HepG2 (cell line): ENCODE results near the gene TRIM43. TPM values are rescaled to one million over a fixed set of nuclear protein-coding genes. Genes with fewer than 3 reads are reported as not detected.
"Not testable (repeated sequence)": the region's sequence is repeated elsewhere in the genome, so short reads cannot be mapped to it uniquely, and the experiment has no call there.

Source experiments
- ATAC-seq: fragments of 200-7000 bp; cut with Tn5 transposase; 3 replicates; pipeline ENCODE4 v1.9.1; 2020; ENCODE audit warnings: mild to moderate bottlenecking, moderate library complexity
- Bru-seq: library from RNA; stranded (reverse); fragments of 400-500 nt; gene quantifications from one replicate; lab custom pipeline; 2021; lab: Mats Ljungman, UMichigan
- BruChase-seq, 2 experiments: library from RNA; stranded (reverse); fragments of 400-500 nt; gene quantifications; one replicate each; lab custom pipeline; 2021; lab: Mats Ljungman, UMichigan
- BruUV-seq: library from RNA; stranded (reverse); fragments of 400-500 nt; replicated peaks from 2 replicates; lab custom pipeline; 2021; lab: Mats Ljungman, UMichigan
- CTCF ChIA-PET: fragments of 300-600 bp; formaldehyde crosslinking; extraction: SDS; loops from one replicate; lab custom pipeline; 2021; ENCODE audit warnings: low total read pairs, inconsistent platforms, low intra/inter-chr PET ratio; lab: Yijun Ruan, JAX
- POLR2A ChIA-PET: fragments of 350-600 bp; sonication (Branson Sonifier 250); formaldehyde crosslinking; loops from one replicate; lab custom pipeline; 2020; ENCODE audit warnings: antibody characterized with exemption, inconsistent platforms; lab: Yijun Ruan, JAX
- DNase-seq: peaks from one replicate; pipeline ENCODE4 v3.0.0-alpha.2; 2015; ENCODE audit warnings: low spot score
- FAIRE-seq: peaks from 3 replicates; lab custom pipeline; 2011; peaks lifted over from hg19 to GRCh38; lab: Jason Lieb, UNC
- H2AFZ ChIP-seq: one replicate; pipeline ENCODE4 v1.6.1; 2011; ENCODE audit warnings: low read length, inconsistent platforms
- H3K27ac ChIP-seq: fragments of 300-600 bp; 3 replicates; pipeline ENCODE4 v1.8.0; 2011; ENCODE audit warnings: mixed run types, mild to moderate bottlenecking, mixed read lengths, low read length, inconsistent platforms; ENCODE audit not compliant: insufficient read depth; ENCODE audit errors: extremely low read length
- H3K27me3 ChIP-seq, 2 experiments: fragments of 200-600 bp in 1 of 2; 2 replicates in 1 of 2; 3 replicates in 1 of 2; pipeline versions ENCODE4 v1.6.0 to v1.8.0; 2011; ENCODE audit warnings: low read length in 2 of 2, mild to moderate bottlenecking in 2 of 2, moderate library complexity in 2 of 2, inconsistent platforms in 1 of 2; ENCODE audit not compliant: insufficient read depth in 2 of 2, control insufficient read depth in 1 of 2
- H3K36me3 ChIP-seq, 2 experiments: fragments of 200-600 bp in 1 of 2; replicated peaks in 1 of 2; 2 replicates in 1 of 2; 3 replicates in 1 of 2; pipeline versions ENCODE4 v1.5.1 to v1.8.0; 2011; ENCODE audit warnings: low read length in 2 of 2, inconsistent platforms in 1 of 2; ENCODE audit not compliant: insufficient read depth in 2 of 2, control insufficient read depth in 1 of 2
- H3K4me1 ChIP-seq: 2 replicates; pipeline ENCODE4 v1.5.1; 2012; ENCODE audit warnings: low read length, inconsistent platforms; ENCODE audit not compliant: insufficient read depth
- H3K4me2 ChIP-seq: 2 replicates; pipeline ENCODE4 v1.6.0; 2011; ENCODE audit warnings: low read depth, low read length, inconsistent platforms
- H3K4me3 ChIP-seq, 3 experiments: fragments of 200-600 bp in 1 of 3; sonication (generic), shearing (Covaris generic) in 1 of 3; replicated peaks in 1 of 3; 2 replicates each; pipeline ENCODE4 v1.5.1; 2011 to 2016; ENCODE audit warnings: low read length in 3 of 3, inconsistent platforms in 2 of 3, low read depth in 2 of 3, mild to moderate bottlenecking in 2 of 3, control low read depth in 1 of 3, mixed read lengths in 1 of 3; ENCODE audit not compliant: insufficient read depth in 1 of 3
- H3K79me2 ChIP-seq: one replicate; pipeline ENCODE4 v1.6.1; 2011; ENCODE audit warnings: low read length, inconsistent platforms; ENCODE audit not compliant: insufficient read depth
- H3K9ac ChIP-seq: 2 replicates; pipeline ENCODE4 v1.6.0; 2011; ENCODE audit warnings: mild to moderate bottlenecking, low read depth, low read length, inconsistent platforms; ENCODE audit not compliant: insufficient read depth
- H3K9me3 ChIP-seq: 2 replicates; pipeline ENCODE4 v1.5.1; 2012; ENCODE audit warnings: mild to moderate bottlenecking, low read length
- H4K20me1 ChIP-seq: 2 replicates; pipeline ENCODE4 v1.6.0; 2011; ENCODE audit warnings: inconsistent platforms, mild to moderate bottlenecking, low read length, moderate library complexity; ENCODE audit not compliant: insufficient read depth
- NAIF1 ChIP-seq: sonication (generic); formaldehyde crosslinking; IDR thresholded peaks from 2 replicates; pipeline ENCODE4 v1.5.0; 2020; ENCODE audit warnings: mild to moderate bottlenecking, missing genetic modification reagents, borderline replicate concordance
- SMAD1 ChIP-seq: sonication (generic); formaldehyde crosslinking; IDR thresholded peaks from 2 replicates; pipeline ENCODE4 v1.4.0; 2020; ENCODE audit warnings: missing genetic modification reagents, low read depth, mild to moderate bottlenecking, borderline replicate concordance
- SMYD3 ChIP-seq: sonication (generic); formaldehyde crosslinking; IDR thresholded peaks from 2 replicates; pipeline ENCODE4 v1.8.1; 2023; ENCODE audit warnings: mild to moderate bottlenecking, missing genetic modification reagents
- SRY ChIP-seq: sonication (generic); formaldehyde crosslinking; IDR thresholded peaks from 2 replicates; pipeline ENCODE4 v1.8.0; 2022; ENCODE audit warnings: mild to moderate bottlenecking, missing genetic modification reagents
- WGBS: methylation state at CpG from one replicate; pipeline ENCODE4 v1.1.6; 2017; ENCODE audit warnings: low lambda C conversion rate; 5-methylcytosine and 5-hydroxymethylcytosine counted together
- in situ Hi-C: cut with HindIII; loops from 2 replicates; pipeline ENCODE4 v1.10.0; 2017; ENCODE audit warnings: low pct_unique_long_range_greater_than_20kb; ENCODE audit not compliant: extremely low pct_ligation_motif_present
- intact Hi-C: fragments of 100-400 bp; cut with micrococcal nuclease; formaldehyde crosslinking; loops from one replicate; pipeline ENCODE4 v1.10.0; 2022; ENCODE audit not compliant: unreplicated experiment
- long read RNA-seq, 2 experiments: library from RNA in 1 of 2; library from polyadenylated mRNA in 1 of 2; stranded (forward) in 1 of 2; unstranded in 1 of 2; transcript quantifications; one replicate each; pipeline ENCODE4 v2.0.0, GENCODE V29; 2019 to 2022
- polyA minus RNA-seq, 3 experiments: library from RNA; depleted of rRNA, polyadenylated mRNA; stranded (reverse); fragments of >200 nt; gene quantifications; 2 replicates each; pipeline ENCODE4 v1.2.3, GENCODE V29; 2011; ENCODE audit warnings: low replicate concordance in 1 of 3
- polyA plus RNA-seq, 8 experiments: library from polyadenylated mRNA; depleted of rRNA in 3 of 8; stranded (reverse) in 7 of 8; unstranded in 1 of 8; fragments of >200 nt; fragmentation: Illumina TruSeq in 4 of 8; extraction: Trizol in 4 of 8; gene quantifications; 2 replicates each; pipeline versions ENCODE4 v1.2.1 to v1.2.3, GENCODE V29; 2011 to 2016; ENCODE audit warnings: low read depth in 4 of 8, missing spikeins in 1 of 8, mixed read lengths in 1 of 8; ENCODE audit not compliant: insufficient read depth in 1 of 8
- total RNA-seq, 5 experiments: library from RNA; depleted of rRNA; stranded (reverse); fragments of >200 nt; fragmentation: Illumina TruSeq; extraction: Trizol; gene quantifications; 2 replicates each; pipeline ENCODE4 v1.2.3, GENCODE V29; 2016; ENCODE audit warnings: low read depth in 1 of 5
- TF ChIP-seq, protein P1 (sequence below): fragments of 450-650 bp; IDR thresholded peaks from 2 replicates; pipeline ENCODE4 v1.6.1; 2016
- TF ChIP-seq, protein P2 (sequence below): sonication (generic); formaldehyde crosslinking; IDR thresholded peaks from 2 replicates; pipeline ENCODE4 v1.9.0; 2021; ENCODE audit warnings: missing genetic modification reagents, borderline replicate concordance
- TF ChIP-seq, protein P3 (sequence below): sonication (generic); formaldehyde crosslinking; IDR thresholded peaks from 2 replicates; pipeline ENCODE4 v1.4.0; 2020; ENCODE audit warnings: missing genetic modification reagents, borderline replicate concordance

TRIM43 gene
- total RNA-seq (2016; rRNA removed; fragmentation: Illumina TruSeq; extraction: Trizol) (not detected in 2 replicates), polyA plus RNA-seq (2011; rRNA removed) (not detected in 2 replicates), polyA minus RNA-seq (2011; rRNA and poly(A)+ RNA removed; ENCODE audit: low replicate concordance) (not detected in 2 replicates), Bru-seq, nascent RNA (not detected), BruChase-seq, experiment 1, labeled RNA remaining after a 6-hour chase (not detected), BruChase-seq, experiment 2, labeled RNA remaining after a 2-hour chase (not detected)
- total RNA-seq (2016; cell fraction: cytosol; rRNA removed; fragmentation: Illumina TruSeq; extraction: Trizol; ENCODE audit: low read depth), result not detected in 2 replicates
- total RNA-seq (2016; cell fraction: insoluble cytoplasmic fraction; rRNA removed; fragmentation: Illumina TruSeq; extraction: Trizol), result not detected in 2 replicates
- not detected in 2 replicates for total RNA-seq (2016; cell fraction: membrane; rRNA removed; fragmentation: Illumina TruSeq; extraction: Trizol)
- not detected in 2 replicates for total RNA-seq (2016; cell fraction: nucleus; rRNA removed; fragmentation: Illumina TruSeq; extraction: Trizol)
- not detected in 2 replicates for polyA plus RNA-seq (2011; cell fraction: cytosol; rRNA removed)
- polyA plus RNA-seq (2011; cell fraction: nucleus; rRNA removed), result not detected in 2 replicates
- polyA plus RNA-seq (2012), result not detected in 2 replicates
- not detected in 2 replicates for polyA plus RNA-seq (2016; cell fraction: cytosol; fragmentation: Illumina TruSeq; extraction: Trizol; ENCODE audit: low read depth)
- not detected in 2 replicates for polyA plus RNA-seq (2016; cell fraction: insoluble cytoplasmic fraction; fragmentation: Illumina TruSeq; extraction: Trizol; ENCODE audit: low read depth)
- not detected in 2 replicates for polyA plus RNA-seq (2016; cell fraction: membrane; fragmentation: Illumina TruSeq; extraction: Trizol; ENCODE audit: low read depth)
- polyA plus RNA-seq (2016; cell fraction: nucleus; fragmentation: Illumina TruSeq; extraction: Trizol; ENCODE audit: insufficient read depth, low read depth), result not detected in 2 replicates
- not detected in 2 replicates for polyA minus RNA-seq (2011; cell fraction: cytosol; rRNA and poly(A)+ RNA removed)
- polyA minus RNA-seq (2011; cell fraction: nucleus; rRNA and poly(A)+ RNA removed), result not detected in 2 replicates
- long read RNA-seq, experiment 1, result 0 reads
- long read RNA-seq, experiment 2, result 0 reads

GRCh38 chr2:95591701-95592100, at the start of gene TRIM43:
TRIM43 (plus strand) TSS chr2:95592001; CDS start chr2:95594024, 2,023 bp downstream.
- ATAC-seq, H3K9me3 ChIP-seq, H4K20me1 ChIP-seq, H3K27ac ChIP-seq, BruUV-seq, FAIRE-seq, H3K4me2 ChIP-seq, H3K4me3 ChIP-seq, CTCF ChIA-PET, H3K27me3 ChIP-seq, H2AFZ ChIP-seq, H3K9ac ChIP-seq, POLR2A ChIA-PET, H3K4me1 ChIP-seq, in situ Hi-C loops, intact Hi-C loops, H3K36me3 ChIP-seq, DNase-seq, H3K79me2 ChIP-seq: not testable (repeated sequence)
- WGBS, result 8% methylated on average over 1 of the region's 4 CpGs

- ChIA-PET POLR2A (no interaction called here), CTCF (no interaction called here)
- Histone ChIP-seq H3K27ac (no peak overlapping the region), H3K79me2 (no peaks in the 10 kb centered on the region), H2AFZ (no peak overlapping the region), H4K20me1 (no peaks in the 10 kb centered on the region), H3K4me1 (no peaks in the 10 kb centered on the region), H3K9ac (no peak overlapping the region), H3K4me3 (no peak overlapping the region), H3K4me2 (no peak overlapping the region), H3K9me3 (no peaks in the 10 kb centered on the region), H3K27me3 (peaks cover 0 to 19% of the 10 kb centered on the region in 2 experiments; a peak in 2 of 5 replicates), H3K36me3 (no peaks in the 10 kb centered on the region)
- in situ Hi-C loops (no loop called here), intact Hi-C loops (no loop called here)
- WGBS, result 25% methylated on average over 17 of the region's 17 CpGs
- DNase-seq, result no peak
- no peak for ATAC-seq
- no peak for FAIRE-seq
- no TSS peak for BruUV-seq
- TF ChIP-seq, protein P1, sequence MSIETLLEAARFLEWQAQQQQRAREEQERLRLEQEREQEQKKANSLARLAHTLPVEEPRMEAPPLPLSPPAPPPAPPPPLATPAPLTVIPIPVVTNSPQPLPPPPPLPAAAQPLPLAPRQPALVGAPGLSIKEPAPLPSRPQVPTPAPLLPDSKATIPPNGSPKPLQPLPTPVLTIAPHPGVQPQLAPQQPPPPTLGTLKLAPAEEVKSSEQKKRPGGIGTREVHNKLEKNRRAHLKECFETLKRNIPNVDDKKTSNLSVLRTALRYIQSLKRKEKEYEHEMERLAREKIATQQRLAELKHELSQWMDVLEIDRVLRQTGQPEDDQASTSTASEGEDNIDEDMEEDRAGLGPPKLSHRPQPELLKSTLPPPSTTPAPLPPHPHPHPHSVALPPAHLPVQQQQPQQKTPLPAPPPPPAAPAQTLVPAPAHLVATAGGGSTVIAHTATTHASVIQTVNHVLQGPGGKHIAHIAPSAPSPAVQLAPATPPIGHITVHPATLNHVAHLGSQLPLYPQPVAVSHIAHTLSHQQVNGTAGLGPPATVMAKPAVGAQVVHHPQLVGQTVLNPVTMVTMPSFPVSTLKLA, result peak; percentile 83
- TF ChIP-seq, protein P2, sequence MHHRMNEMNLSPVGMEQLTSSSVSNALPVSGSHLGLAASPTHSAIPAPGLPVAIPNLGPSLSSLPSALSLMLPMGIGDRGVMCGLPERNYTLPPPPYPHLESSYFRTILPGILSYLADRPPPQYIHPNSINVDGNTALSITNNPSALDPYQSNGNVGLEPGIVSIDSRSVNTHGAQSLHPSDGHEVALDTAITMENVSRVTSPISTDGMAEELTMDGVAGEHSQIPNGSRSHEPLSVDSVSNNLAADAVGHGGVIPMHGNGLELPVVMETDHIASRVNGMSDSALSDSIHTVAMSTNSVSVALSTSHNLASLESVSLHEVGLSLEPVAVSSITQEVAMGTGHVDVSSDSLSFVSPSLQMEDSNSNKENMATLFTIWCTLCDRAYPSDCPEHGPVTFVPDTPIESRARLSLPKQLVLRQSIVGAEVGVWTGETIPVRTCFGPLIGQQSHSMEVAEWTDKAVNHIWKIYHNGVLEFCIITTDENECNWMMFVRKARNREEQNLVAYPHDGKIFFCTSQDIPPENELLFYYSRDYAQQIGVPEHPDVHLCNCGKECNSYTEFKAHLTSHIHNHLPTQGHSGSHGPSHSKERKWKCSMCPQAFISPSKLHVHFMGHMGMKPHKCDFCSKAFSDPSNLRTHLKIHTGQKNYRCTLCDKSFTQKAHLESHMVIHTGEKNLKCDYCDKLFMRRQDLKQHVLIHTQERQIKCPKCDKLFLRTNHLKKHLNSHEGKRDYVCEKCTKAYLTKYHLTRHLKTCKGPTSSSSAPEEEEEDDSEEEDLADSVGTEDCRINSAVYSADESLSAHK (CRISPR knock-in tag), result no peak
- TF ChIP-seq, protein P3, sequence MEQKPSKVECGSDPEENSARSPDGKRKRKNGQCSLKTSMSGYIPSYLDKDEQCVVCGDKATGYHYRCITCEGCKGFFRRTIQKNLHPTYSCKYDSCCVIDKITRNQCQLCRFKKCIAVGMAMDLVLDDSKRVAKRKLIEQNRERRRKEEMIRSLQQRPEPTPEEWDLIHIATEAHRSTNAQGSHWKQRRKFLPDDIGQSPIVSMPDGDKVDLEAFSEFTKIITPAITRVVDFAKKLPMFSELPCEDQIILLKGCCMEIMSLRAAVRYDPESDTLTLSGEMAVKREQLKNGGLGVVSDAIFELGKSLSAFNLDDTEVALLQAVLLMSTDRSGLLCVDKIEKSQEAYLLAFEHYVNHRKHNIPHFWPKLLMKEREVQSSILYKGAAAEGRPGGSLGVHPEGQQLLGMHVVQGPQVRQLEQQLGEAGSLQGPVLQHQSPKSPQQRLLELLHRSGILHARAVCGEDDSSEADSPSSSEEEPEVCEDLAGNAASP (CRISPR knock-in tag), result no peak
- TF ChIP-seq SRY (CRISPR knock-in tag) (no peak), SMAD1 (CRISPR knock-in tag) (no peak), NAIF1 (CRISPR knock-in tag) (no peak), SMYD3 (CRISPR knock-in tag) (no peak)
These were observed 40.7 kb upstream of the TRIM43 start for GRCh38 chr2:95551055-95551568.
